ENCODE data around the gene TRIO.

Gene TRIO

DNA sequence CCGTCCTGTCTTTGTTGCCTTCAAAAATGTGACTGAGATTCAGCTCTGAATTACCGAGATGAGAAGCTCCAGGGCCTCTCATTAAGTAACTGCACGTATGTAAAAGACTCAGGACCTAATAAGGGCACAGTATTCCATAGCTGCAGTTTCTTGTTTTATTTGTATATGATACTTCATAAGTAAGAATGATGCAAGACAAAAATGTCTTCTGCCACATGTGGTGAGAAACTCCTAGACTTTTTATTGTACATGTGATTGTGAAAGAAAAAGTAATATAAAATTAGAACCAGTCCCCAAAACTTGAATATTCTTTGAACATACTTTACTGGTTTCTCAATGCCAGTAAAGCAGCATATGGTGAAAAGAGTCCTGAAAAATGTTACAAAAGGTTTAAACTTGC, 328.4 kb downstream of the TRIO start:
- DNase-seq, result no peak

DNA sequence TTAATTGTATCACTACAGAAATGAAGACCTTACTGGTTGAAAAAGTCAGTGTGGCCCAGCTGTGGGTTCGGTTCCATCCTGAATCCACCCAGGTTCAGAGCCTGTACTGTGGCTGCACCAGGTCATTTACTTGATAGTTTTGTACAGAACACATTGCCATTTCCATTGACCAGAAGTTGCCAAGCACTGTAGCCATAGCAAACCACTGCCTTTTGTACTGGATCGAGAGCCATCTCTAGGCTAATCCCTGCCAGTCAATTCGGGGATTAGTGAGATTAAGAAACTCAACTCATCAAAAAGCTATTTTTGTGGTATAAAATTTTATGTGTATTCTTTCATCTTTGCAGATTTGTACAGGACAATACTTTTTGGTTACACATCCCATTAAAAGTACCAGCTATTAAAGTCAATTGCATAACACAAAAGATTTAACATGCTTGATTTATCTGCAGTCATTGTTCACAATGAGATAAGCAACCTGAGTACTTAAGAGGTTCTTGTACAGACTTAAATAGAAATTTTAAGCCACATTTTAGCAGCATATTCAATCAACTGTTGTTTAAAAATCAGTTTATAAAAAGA, 329.9 kb downstream of the TRIO start:
- no peak for DNase-seq

DNA sequence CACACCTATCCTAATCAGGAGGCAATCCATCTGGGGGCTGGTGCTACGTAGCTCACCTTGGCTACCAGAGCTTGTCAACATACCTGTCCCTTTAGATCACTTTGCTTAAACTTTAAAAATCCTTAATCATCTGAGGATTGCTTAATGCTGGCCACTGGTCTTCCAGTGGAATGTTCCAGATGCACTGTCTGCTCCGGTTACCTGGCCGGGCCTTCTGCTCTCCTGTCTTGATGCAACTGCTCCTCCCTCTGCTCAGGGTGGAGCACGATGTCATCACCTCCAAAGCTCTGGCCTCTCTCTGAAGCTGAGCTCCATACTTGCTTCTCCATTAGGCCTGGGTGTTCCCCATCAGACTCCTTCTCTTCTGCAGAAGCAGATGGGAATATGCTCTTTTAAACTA, 331.9 kb downstream of the TRIO start:
- DNase-seq, result no peak

DNA sequence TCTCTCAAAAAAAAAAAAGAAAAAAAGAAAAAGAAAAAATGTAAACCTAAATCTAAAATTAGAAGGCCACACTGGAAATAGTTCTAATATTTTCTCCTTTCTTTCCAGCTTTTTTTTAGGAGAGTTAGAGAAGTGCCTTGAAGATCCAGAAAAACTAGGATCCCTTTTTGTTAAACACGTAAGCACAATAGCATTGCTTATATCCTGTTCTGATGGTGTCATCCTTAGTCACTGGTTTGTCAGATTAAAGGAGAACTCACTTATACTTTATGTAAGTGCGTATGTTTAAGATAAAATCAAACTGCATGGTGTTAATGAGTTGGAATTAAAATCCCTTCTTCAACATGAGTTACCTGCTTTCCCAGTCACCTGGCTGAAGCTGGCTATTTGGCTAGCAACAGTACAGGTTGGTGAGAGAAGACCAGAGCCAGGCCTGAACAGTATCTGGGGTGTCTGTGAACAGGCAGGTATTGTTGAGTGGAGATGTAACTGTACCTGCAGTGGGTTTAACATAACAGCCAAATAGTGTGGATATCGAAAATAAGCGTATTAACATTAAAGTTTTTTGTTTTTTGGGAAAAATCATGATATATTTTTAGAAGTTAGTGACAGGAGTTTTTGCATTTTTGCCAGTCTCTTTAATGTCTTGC, 333.8 kb downstream of the TRIO start:
- no peak for DNase-seq

DNA sequence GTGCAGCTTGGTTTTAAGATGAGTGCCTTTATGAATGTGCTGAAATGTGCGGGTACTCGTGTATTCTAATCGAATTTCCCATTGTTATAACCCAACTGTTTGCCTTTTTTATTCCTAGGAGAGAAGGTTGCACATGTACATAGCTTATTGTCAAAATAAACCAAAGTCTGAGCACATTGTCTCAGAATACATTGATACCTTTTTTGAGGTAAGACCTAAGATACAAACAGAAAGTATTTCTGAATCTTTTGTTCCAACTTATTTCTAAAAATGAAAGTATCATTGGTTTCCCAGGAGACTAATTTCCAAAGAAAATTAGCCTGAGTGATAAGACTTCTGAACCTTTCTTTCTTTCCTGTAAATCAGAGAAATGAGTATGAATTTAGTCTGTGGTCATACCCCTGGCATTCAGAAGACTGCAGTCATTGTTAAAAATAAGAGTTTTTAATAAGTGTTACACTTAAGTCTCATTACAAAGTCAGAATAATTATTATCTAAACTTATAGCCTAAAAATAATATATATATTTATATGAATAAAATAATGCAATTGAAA, 336.1 kb downstream of the TRIO start:
- DNase-seq, result no peak

DNA sequence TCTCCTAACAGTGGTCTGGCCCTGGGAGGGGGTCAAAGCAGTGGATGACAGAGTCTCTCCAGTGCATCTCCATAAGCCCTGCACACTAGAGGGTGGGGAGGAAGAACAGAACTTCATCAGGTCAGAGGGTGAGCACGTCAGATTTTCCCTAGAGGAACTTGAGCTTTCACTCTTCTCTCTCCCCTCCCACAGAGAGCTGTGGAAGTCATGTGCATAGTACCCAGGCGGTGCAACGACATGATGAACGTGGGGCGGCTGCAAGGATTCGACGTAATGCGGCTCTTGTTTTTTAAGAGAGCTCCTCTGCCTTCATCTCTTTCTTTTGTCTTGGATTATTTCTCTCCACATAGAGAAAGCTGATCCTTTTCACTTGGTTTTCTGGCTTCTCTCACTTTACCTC, 338.2 kb downstream of the TRIO start:
- DNase-seq, result no peak

DNA sequence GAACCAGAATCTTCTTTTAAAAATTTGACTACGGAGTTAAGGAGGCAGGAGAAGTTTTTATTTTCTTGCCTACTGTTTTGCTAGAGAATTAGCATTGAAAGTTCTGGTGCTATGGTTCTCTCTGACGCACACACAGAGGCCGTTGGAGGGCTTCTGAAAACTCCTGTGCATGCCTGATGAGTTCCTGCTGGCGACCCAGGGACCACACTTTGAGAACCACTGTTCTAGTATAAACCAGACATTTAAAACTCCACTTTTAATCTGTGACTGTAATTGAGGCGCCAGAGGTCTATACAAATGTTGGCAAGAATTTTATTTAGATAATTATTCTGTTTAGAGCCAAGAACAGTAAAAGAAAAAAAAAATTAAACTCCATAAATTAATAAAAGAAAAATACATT, 338.9 kb downstream of the TRIO start:
- no peak for DNase-seq

DNA sequence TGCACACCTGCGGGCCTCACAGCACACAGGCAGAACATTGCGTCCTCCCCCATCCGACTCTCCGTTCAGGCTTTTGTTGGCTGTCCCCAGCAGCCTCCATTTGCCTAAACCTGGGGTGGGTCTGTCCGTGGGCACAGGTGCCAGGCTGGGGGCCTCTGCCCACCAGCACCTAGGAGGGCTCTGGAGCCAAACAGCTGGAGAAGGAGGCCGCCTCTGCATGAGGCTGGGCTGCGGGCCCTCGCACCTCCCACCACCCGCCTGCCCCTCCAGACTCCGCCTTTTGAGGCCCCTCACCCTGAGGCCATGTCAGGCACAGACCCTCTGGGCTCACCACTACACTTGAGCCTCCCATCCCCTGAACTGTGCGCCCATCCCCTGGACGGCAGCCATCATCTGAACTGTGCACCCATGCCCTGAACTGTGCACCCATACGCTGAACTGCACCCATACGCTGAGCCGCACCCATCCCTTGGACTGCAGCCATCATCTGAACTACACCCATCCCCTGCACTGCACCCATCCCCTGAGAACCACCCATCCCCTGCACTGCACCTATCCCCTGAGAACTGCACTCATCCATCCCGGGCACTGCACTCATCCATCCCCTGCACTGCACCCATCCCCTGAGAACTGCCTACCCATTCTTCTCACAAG, 340.5 kb downstream of the TRIO start:
- DNase-seq, result no peak

DNA sequence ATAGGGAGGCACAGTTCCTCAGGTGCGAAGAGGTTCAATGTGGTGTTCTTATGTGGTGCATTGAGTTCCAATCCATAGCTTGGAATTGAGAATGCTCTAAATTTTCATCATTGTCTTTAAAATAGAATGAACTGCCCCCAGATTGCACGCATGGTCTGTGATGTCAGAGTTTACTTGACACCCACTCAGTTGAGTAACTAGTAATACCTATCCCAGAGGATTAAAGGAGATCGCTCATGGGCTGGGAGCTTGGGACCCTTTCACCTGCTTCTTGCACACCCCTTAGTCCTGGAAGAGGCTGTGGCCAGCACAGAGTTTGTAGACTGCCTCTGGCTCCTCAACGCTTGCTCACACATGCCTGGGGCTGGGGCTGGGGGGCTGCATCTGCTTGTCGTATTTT, 343.3 kb downstream of the TRIO start:
- no peak for DNase-seq

DNA sequence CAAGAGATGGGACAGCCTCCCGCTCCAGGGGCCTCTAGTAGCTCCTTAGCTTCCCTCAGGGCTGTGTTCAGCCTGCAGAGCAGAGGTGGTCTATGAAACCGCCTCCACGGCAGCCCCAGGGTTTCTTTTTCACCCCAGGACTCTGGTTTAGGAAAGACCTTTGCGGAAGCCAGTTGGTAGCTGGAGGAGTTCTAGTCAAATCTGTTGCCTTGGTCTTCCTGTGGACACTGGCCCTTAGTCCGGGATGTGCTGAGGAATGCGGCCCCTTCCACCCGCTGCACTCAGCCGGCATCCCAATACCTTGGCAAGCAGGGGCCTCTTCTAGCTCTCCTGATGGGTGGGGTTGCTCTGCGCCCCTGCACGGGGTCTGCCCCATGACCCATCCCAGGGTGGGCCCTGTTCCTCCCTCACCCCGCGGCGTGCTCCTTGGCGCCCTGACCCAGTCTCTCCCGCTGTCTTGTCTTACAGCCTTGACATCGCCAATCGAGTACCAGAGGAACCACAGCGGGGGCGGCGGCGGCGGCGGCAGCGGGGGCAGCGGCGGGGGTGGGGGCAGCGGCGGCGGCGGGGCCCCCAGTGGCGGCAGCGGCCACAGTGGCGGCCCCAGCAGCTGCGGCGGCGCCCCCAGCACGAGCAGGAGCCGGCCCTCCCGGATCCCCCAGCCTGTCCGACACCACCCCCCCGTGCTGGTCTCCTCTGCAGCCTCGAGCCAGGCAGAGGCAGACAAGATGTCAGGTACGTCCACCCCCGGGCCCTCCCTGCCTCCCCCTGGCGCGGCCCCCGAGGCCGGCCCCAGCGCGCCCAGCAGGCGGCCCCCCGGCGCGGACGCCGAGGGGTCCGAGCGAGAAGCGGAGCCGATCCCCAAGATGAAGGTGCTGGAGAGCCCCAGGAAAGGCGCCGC, 344.1 kb downstream of the TRIO start:
- no peak for DNase-seq

DNA sequence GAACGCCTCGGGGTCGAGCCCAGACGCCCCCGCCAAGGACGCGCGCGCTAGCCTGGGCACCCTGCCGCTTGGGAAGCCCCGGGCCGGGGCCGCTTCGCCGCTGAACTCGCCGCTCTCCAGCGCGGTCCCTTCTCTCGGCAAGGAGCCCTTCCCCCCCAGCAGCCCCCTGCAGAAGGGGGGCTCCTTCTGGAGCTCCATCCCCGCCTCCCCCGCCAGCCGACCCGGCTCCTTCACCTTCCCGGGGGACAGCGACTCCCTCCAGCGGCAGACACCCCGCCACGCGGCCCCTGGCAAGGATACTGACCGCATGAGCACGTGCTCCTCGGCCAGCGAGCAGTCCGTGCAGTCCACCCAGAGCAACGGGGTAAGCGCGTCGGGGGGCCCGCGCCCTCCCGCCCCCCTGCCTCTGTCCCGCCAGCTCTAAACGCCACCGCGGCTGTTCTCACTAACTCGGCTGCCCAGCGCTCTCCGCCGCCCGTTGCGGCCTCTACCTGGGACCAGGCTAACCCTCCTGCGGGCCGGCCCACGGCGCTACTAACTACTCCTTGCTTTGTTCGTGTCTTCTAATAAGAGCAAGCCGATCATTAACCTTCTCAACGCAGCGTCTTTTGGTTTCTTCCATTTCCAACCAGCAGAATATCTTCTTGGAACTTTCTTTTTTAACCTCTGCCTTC, 344.9 kb downstream of the TRIO start:
- DNase-seq, result no peak

DNA sequence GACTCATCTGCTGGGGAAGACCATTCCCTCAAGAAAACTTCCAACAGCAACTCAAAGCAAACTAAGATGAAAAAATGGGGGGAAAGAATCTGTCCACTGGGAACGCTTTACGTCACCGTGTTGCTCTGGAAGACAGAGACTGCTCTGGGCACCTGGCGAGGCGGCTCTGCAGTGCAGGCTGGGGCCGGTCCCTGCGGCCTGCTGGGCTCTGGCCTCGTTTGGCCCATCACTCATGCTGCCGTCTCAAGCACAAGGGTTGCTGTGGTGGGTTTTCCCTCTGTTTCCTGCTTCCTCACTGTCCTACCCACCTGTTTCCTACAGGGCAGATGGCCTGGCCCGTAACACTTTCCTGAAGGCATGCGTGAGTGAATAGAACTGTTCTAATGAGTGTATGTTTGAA, 345.6 kb downstream of the TRIO start:
- DNase-seq, result no peak

DNA sequence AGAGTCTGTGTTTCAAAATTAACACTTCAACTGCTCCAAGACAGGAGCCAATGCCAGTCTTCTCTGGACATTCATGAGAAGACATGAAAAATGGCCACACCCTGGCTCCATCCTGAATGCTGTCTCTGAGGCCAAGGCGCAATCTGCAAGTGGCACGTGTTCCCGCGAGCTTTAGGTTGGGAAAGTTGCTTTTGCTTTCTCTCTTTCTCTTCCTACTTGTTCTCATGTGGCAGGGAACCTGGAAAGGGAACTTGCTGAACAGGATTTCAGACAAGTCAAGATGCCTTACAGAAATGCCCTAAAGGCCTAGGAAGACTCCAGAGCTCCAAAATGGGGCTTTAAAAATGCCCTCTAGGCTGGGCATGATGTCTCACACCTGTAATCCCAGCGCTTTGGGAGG, 346.5 kb downstream of the TRIO start:
- no peak for DNase-seq

DNA sequence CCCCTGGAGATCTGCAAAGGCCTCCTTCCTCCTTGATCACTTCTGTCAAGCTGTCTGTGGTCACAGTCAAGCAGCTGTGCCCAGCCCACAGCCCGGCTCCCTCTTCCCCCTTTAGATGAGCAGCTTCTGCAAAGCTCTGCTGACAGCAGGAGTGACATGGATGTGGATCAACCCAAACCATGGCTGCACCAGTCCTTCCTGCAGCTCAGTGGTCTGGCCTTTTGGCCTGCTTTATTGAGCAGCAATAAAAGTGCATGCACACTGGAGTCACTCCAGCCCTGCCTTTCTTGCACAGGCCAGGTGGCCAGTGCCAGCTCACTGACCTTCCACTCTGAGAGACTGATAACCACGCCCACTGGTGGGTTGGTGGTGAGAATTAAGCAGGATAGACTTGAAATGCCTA, 347.2 kb downstream of the TRIO start:
- DNase-seq, result no peak

DNA sequence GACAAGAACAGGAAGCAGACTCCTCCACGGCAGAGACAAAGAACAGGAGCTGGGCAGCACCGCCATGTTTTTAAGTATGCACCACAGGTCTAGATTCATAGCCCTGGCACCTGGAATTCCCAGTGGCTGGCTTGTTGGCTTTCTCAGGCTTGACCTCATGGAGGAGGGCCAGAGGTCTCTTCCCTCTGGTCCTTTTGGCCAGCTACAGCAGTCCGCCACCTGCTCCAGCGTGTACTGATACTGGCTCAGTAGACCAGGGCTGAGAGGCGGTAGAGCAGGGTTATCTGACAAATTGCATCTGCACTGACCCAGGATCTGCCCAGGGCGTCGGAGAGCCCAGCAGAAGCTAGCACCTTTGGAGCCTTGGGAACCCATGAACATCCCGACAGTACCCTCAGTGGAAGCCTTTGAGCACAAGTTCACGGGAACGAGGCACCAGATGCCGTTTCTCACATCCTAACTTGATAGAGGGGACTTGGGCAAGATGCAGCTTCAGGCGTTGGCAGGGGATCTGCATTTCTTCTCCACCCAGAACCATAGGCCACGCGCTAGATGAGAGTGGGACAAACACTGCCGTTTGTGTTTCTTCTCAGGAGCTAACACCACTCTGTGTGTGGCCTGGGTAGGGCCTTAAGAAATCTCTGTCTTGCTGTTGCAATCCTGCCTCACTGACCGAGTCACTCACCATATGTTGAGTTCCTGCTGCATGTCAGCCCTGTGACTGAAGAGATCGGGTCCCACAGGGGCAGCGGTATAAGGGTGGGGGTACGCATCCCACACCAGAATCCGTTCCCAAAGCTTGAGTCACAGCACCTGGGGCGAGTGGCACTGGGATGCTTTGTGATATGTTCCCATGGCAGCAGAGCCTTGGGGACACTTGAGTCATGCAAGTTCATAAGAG, 348.1 kb downstream of the TRIO start:
- no peak for DNase-seq

DNA sequence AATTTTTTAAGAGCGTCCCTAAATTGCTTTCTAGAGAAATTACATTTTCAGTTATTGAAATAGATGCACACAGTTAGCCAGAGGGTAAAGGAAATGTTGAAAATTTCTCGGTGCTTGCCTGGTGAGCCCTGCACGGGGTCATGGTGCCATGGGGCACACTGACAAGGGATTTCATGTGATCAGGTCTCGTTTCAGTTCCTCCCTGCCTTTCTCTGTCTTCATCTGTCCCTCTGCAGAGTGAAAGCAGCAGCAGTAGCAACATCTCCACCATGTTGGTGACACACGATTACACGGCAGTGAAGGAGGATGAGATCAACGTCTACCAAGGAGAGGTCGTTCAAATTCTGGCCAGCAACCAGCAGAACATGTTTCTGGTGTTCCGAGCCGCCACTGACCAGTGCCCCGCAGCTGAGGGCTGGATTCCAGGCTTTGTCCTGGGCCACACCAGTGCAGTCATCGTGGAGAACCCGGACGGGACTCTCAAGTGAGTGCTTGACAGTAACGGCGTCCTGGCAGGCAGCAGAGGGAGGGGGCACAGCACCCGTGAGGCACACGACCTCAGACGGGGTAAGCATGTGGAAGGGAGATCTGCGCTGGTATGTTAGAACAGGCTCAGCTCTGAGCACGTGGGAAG, 349.3 kb downstream of the TRIO start:
- no peak for DNase-seq

DNA sequence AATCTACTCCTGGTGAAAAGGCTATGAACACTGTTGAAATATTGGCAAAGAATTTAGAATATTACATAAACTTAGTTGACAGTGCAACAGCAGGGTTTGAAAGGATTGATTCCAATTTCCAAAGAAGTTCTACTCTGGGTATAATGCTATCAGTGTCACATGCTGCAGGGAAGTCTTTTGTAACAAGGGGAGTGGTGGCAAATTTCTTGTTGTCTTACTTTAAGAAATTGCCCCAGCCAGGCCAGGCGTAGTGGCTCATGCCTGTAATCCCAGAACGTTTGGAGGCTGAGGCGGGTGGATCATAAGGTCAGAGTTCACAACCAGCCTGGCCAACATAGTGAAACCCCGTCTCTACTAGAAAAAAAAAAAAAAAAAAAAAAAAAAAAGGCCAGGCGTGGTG, 352.2 kb downstream of the TRIO start:
- no peak for DNase-seq

DNA sequence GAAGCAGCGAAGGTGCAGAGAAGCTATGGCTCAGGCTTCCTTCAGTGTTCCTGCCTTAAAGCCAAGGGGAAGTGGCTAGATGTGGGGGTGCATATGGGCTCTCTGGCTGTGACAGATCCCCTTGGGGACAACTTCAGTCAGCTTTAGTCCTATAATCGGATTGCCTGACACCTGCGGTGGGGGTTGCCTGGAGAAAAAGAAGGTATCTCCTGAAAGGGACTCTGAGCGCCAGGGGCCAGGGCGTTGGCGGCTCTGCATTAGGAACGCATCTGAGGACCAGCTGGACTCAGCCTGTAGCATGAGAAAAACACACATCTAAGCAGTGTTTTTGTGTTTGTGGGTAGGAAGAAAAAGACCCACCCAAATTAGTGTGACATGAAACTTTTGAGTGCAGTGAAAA, 354.2 kb downstream of the TRIO start:
- no peak for DNase-seq

DNA sequence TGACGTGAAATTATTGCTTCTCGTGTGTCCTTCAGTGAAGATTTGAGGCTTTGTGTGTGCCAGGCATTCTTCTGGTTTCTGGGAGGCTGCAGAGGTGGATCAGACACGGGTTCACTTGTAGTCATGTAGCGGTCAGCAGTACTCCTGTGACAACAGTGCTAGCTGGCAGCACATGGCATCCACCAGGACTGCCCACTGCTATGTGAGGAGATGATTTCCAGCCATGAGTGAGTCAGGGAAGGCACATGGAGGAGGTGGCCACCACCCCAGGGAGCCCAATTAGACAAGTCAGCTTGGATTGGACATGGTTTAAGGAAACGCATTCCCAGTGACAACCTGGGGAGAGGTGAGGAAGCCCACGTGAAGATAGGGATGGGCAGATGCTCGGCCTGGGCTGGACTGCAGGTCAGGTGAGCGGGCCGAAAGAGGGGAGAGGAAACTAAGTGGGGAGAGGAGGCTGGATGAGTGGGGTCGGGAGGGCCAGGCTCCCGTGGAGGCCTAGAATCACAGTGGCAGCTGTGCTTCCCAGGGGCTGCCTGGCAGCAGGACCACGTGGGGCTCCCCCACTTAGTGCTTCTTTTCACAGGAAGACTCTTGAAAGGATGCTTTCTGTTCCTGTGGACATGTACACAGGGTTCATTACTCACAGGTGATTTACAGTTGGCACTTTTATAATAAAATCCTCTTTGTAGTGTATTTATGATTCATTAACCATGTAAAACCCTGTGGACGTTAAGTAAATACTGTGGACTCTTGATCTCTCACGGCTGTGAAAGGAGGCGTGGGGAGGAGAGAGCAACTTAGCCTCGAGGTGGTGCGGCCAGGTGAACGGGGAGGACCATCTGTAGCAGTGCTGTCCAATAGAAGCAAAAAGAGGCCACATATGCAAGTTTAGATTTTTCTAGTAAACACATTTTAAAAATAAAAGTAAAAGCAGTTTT, 358.5 kb downstream of the TRIO start:
- no peak for DNase-seq

DNA sequence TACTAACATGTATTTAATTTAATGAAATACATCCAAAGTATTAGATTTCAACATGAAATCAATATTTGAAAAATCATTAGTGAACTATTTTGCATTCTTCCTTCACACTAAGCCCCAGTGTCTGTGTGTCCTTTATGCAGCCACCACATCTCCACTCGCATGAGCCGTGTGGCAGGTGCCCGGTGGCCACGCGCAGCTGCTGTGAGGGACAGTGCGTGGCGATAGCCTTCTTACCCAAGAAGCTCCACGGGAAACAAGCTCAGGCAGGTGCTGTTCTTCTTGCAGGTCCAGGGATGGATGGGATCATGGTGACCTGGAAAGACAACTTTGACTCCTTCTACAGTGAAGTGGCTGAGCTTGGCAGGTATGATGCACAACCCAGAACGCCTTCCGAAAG, 359.1 kb downstream of the TRIO start:
- no peak for DNase-seq
